Karpas-422 (cell line): ENCODE results near the gene GPC1. TPM values are rescaled to one million over a fixed set of nuclear protein-coding genes. Genes with fewer than 3 reads are reported as not detected.

Experiments used
- DNase-seq: peaks from one replicate; pipeline ENCODE4 v3.0.0-alpha.2; 2015
- H2AFZ ChIP-seq: fragments of 200-600 bp; sonication (generic); 2 replicates; pipeline ENCODE4 v1.6.1; 2014; ENCODE audit warnings: antibody characterized with exemption, low read length, mixed read lengths
- H3K27ac ChIP-seq: fragments of 200-600 bp; sonication (generic); 2 replicates; pipeline ENCODE4 v1.5.1; 2014; ENCODE audit warnings: mild to moderate bottlenecking, low read length, moderate library complexity
- H3K27me3 ChIP-seq: fragments of 200-600 bp; sonication (generic); 2 replicates; pipeline ENCODE4 v1.6.1; 2014; ENCODE audit warnings: low read length, mixed read lengths
- H3K36me3 ChIP-seq: fragments of 200-600 bp; sonication (generic); 2 replicates; pipeline ENCODE4 v1.6.1; 2014; ENCODE audit warnings: low read length, mixed read lengths; ENCODE audit not compliant: insufficient read depth
- H3K4me1 ChIP-seq: fragments of 200-600 bp; sonication (generic); 2 replicates; pipeline ENCODE4 v1.6.1; 2014; ENCODE audit warnings: mild to moderate bottlenecking, low read length, mixed read lengths
- H3K4me2 ChIP-seq: fragments of 200-600 bp; sonication (generic); 2 replicates; pipeline ENCODE4 v1.6.1; 2014; ENCODE audit warnings: low read length, low read depth, mild to moderate bottlenecking; ENCODE audit not compliant: poor library complexity, severe bottlenecking
- H3K4me3 ChIP-seq: fragments of 200-600 bp; sonication (generic); 2 replicates; pipeline ENCODE4 v1.5.1; 2014; ENCODE audit warnings: mild to moderate bottlenecking, antibody characterized with exemption, low read length, mixed read lengths
- H3K79me2 ChIP-seq: fragments of 200-600 bp; sonication (generic); 2 replicates; pipeline ENCODE4 v1.6.1; 2014; ENCODE audit warnings: mild to moderate bottlenecking, low read length, mixed read lengths
- H3K9ac ChIP-seq: fragments of 200-600 bp; sonication (generic); 2 replicates; pipeline ENCODE4 v1.6.0; 2014; ENCODE audit warnings: low read length
- H3K9me2 ChIP-seq: fragments of 200-600 bp; sonication (generic), shearing (Covaris generic); replicated peaks from 2 replicates; pipeline ENCODE4 v1.6.0; 2014; ENCODE audit warnings: mild to moderate bottlenecking, low read length, moderate library complexity; ENCODE audit not compliant: insufficient read depth
- H3K9me3 ChIP-seq: fragments of 300-700, 200-600 bp; sonication (generic); 2 replicates; pipeline ENCODE4 v1.6.1; 2014; ENCODE audit warnings: low read length, mixed read lengths
- H4K20me1 ChIP-seq: fragments of 200-600 bp; sonication (generic); 2 replicates; pipeline ENCODE4 v1.6.1; 2014; ENCODE audit warnings: mild to moderate bottlenecking, antibody characterized with exemption, low read length, low read depth; ENCODE audit not compliant: insufficient read depth
- total RNA-seq: library from RNA; depleted of rRNA; stranded (reverse); fragments of >200 nt; shearing (Covaris generic); gene quantifications from 2 replicates; pipeline ENCODE4 v1.2.3, GENCODE V29; 2014; ENCODE audit warnings: low replicate concordance

The GPC1 gene
- total RNA-seq, 1 experiment from 2014 or later, result 0.60 TPM

DNA sequence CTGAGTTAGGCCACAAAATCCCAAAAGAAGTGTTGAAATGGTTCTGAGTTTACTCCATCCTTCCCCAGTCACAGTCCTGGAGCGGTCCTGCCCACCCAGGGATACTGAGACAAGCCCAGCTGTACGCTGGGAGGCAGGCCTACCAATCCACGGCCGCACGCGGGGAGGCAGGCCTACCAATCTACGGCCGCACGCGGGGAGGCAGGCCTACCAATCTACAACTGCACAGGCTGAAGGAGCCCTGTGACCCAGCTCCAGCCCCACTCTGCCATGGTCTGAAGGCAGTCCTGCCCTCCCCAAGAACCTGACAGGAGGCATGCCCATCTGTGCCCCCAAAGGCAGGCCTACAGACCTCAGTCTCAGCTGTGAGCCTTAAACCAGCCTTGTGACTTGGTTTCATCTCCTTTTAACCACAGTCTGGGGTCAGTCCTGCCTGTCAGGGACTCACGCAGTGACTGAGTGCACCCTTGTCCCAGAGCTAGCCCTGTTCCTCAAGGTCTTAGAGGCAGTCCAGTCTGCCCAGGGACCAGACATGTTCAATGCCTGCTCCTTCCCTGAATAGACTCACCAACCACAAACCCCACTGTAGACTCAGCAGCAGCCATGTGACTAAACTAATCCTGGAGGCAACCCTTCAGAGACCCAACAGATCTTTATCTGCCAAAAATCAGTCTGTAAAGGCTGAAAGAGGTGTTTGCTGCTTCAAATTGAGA is 36.8 kb downstream of the GPC1 start:
- Histone ChIP-seq H3K79me2 (no peaks in the 10 kb centered on the region), H3K4me1 (no peaks in the 10 kb centered on the region), H3K9me2 (no peaks in the 10 kb centered on the region), H3K4me3 (no peak overlapping the region), H2AFZ (no peak overlapping the region), H3K27me3 (no peaks in the 10 kb centered on the region), H3K36me3 (peaks cover 19% of the 10 kb centered on the region), H3K4me2 (no peak overlapping the region), H4K20me1 (no peaks in the 10 kb centered on the region), H3K9me3 (peaks cover 5% of the 10 kb centered on the region), H3K9ac (no peak overlapping the region), H3K27ac (no peak overlapping the region)
- DNase-seq, result no peak

GRCh38 chr2:240473211-240473610 is 37.7 kb downstream of the GPC1 start:
- Histone ChIP-seq H3K9me3 (peaks cover 5% of the 10 kb centered on the region), H3K36me3 (peaks cover 19% of the 10 kb centered on the region), H3K9me2 (no peaks in the 10 kb centered on the region), H3K4me3 (no peak overlapping the region), H3K27ac (no peak overlapping the region), H3K79me2 (no peaks in the 10 kb centered on the region), H4K20me1 (no peaks in the 10 kb centered on the region), H3K9ac (no peak overlapping the region), H3K4me2 (no peak overlapping the region), H3K4me1 (no peaks in the 10 kb centered on the region), H2AFZ (no peak overlapping the region), H3K27me3 (no peaks in the 10 kb centered on the region)
- DNase-seq, result no peak

- H3K4me2 ChIP-seq, result no peak overlapping the region
- no peak overlapping the region for H2AFZ ChIP-seq
- H3K4me3 ChIP-seq, result no peak overlapping the region
- no peaks in the 10 kb centered on the region for H3K4me1 ChIP-seq
- no peak for DNase-seq
- no peaks in the 10 kb centered on the region for H4K20me1 ChIP-seq
- peaks cover 15% of the 10 kb centered on the region for H3K36me3 ChIP-seq
- no peaks in the 10 kb centered on the region for H3K27me3 ChIP-seq
- H3K9me3 ChIP-seq, result peaks cover 5% of the 10 kb centered on the region
- no peaks in the 10 kb centered on the region for H3K9me2 ChIP-seq
- H3K79me2 ChIP-seq, result no peaks in the 10 kb centered on the region
- H3K27ac ChIP-seq, result no peak overlapping the region
- H3K9ac ChIP-seq, result no peak overlapping the region
These were observed 42.5 kb downstream of the GPC1 start for GRCh38 chr2:240477916-240478315.

GRCh38 chr2:240478346-240479110 is 43.1 kb downstream of the GPC1 start:
- no peaks in the 10 kb centered on the region for H3K9me2 ChIP-seq
- H3K36me3 ChIP-seq, result peaks cover 12% of the 10 kb centered on the region
- DNase-seq, result no peak
- no peak overlapping the region for H3K4me3 ChIP-seq
- H3K9me3 ChIP-seq, result peaks cover 5% of the 10 kb centered on the region
- no peak overlapping the region for H2AFZ ChIP-seq
- no peaks in the 10 kb centered on the region for H3K27me3 ChIP-seq
- no peaks in the 10 kb centered on the region for H3K4me1 ChIP-seq
- no peak overlapping the region for H3K27ac ChIP-seq
- no peak overlapping the region for H3K4me2 ChIP-seq
- H3K79me2 ChIP-seq, result no peaks in the 10 kb centered on the region
- H4K20me1 ChIP-seq, result no peaks in the 10 kb centered on the region
- no peak overlapping the region for H3K9ac ChIP-seq

- no peak for DNase-seq
- no peak overlapping the region for H3K4me3 ChIP-seq
- no peaks in the 10 kb centered on the region for H4K20me1 ChIP-seq
- H3K9ac ChIP-seq, result no peak overlapping the region
- H3K79me2 ChIP-seq, result no peaks in the 10 kb centered on the region
- H3K27ac ChIP-seq, result no peak overlapping the region
- H3K36me3 ChIP-seq, result peaks cover 9% of the 10 kb centered on the region
- H3K9me2 ChIP-seq, result no peaks in the 10 kb centered on the region
- no peaks in the 10 kb centered on the region for H3K27me3 ChIP-seq
- H2AFZ ChIP-seq, result no peak overlapping the region
- H3K4me1 ChIP-seq, result no peaks in the 10 kb centered on the region
- no peak overlapping the region for H3K4me2 ChIP-seq
- peaks cover 5% of the 10 kb centered on the region for H3K9me3 ChIP-seq
These were observed 43.6 kb downstream of the GPC1 start for GRCh38 chr2:240479111-240479501.

- Histone ChIP-seq H3K4me3 (no peak overlapping the region), H3K79me2 (no peaks in the 10 kb centered on the region), H3K9me3 (no peaks in the 10 kb centered on the region; the same call in none of the 2 replicates), H3K9me2 (no peaks in the 10 kb centered on the region), H3K27me3 (no peaks in the 10 kb centered on the region), H3K27ac (no peak overlapping the region), H3K4me1 (no peaks in the 10 kb centered on the region), H2AFZ (no peak overlapping the region), H3K9ac (no peak overlapping the region), H4K20me1 (no peaks in the 10 kb centered on the region), H3K36me3 (no peaks in the 10 kb centered on the region), H3K4me2 (no peak overlapping the region)
- no peak for DNase-seq
These were observed 45.6 kb downstream of the GPC1 start for GRCh38 chr2:240480834-240481623.

DNA sequence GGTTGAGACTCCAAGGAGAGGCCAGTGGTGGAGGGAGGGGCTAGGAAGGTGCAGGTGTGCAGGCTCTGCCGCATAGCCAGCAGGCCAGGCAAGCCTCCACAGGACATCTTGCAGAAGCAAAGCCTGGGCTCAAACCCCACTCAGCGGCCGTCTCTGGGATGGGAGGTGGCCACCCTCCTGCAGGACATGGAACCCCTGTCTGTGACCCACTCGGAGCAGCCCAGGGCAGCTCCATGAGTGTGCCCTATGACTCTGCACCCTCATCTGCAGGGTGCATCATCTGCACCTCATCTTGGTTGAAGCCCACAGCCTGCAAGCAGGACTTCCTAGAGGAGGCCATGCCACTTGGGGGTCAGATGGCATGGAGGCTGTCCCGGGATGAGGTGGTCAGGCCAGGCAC is 46.3 kb downstream of the GPC1 start:
- Histone ChIP-seq H3K4me2 (no peak overlapping the region), H3K36me3 (no peaks in the 10 kb centered on the region), H3K27ac (no peak overlapping the region), H3K9me3 (no peaks in the 10 kb centered on the region; the same call in 1 of the 2 replicates), H3K9ac (no peak overlapping the region), H3K27me3 (no peaks in the 10 kb centered on the region), H4K20me1 (no peaks in the 10 kb centered on the region), H3K4me1 (no peaks in the 10 kb centered on the region), H2AFZ (no peak overlapping the region), H3K4me3 (no peak overlapping the region), H3K9me2 (no peaks in the 10 kb centered on the region), H3K79me2 (no peaks in the 10 kb centered on the region)
- DNase-seq, result no peak

DNA sequence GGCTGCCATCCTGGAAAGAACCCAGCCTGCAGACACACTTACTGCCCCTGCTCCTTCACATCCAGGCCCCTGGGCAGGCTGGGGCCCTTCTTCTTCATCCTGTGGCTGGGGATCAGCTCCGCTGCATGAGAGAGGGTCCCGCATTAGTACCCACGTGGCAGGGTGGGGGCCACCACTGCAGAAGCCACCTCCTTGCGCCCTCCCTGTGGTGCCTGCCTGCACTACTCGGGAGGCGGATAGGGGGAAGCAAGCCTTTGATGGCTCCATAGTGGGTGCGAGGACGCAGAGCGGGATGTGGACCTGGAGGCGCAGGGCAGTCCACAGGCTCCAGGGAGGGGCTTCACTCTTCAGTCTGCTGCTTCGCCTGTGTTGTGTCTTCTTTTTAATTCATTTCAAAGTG is 46.7 kb downstream of the GPC1 start:
- Histone ChIP-seq H3K4me2 (no peak overlapping the region), H3K9me3 (no peaks in the 10 kb centered on the region), H2AFZ (no peak overlapping the region), H4K20me1 (no peaks in the 10 kb centered on the region), H3K36me3 (no peaks in the 10 kb centered on the region), H3K27me3 (no peaks in the 10 kb centered on the region), H3K4me3 (no peak overlapping the region), H3K9me2 (no peaks in the 10 kb centered on the region), H3K27ac (no peak overlapping the region), H3K79me2 (no peaks in the 10 kb centered on the region), H3K4me1 (no peaks in the 10 kb centered on the region), H3K9ac (no peak overlapping the region)
- no peak for DNase-seq
